A673 (cell line): ENCODE data around the gene ARID3B. TPM values are rescaled to one million over a fixed set of nuclear protein-coding genes. Genes with fewer than 3 reads are reported as not detected.

Experiments used
- BruUV-seq: library from RNA; stranded (reverse); fragments of 400-500 nt; replicated peaks from 2 replicates; lab custom pipeline; 2021; lab: Mats Ljungman, UMichigan
- CTCF ChIA-PET: fragments of 300-600 bp; sonication (Branson Sonifier 250); formaldehyde crosslinking; loops from one replicate; lab custom pipeline; 2022; ENCODE audit warnings: antibody characterized with exemption; lab: Charles Lee
- POLR2A ChIA-PET: fragments of 300-600 bp; sonication (Branson Sonifier 250); formaldehyde crosslinking; loops from one replicate; lab custom pipeline; 2022; ENCODE audit warnings: antibody characterized with exemption; ENCODE audit not compliant: low non-redundant PET; lab: Charles Lee
- DNase-seq: peaks from one replicate; pipeline ENCODE4 v3.0.0-alpha.2; 2015; ENCODE audit warnings: low spot score
- H3K27ac ChIP-seq: fragments of 200-600 bp; sonication (generic); 2 replicates; pipeline ENCODE4 v1.5.1; 2016; ENCODE audit warnings: mixed run types, low read depth, mild to moderate bottlenecking, mixed read lengths, antibody characterized with exemption, low read length; ENCODE audit not compliant: poor library complexity, severe bottlenecking
- H3K27me3 ChIP-seq: fragments of 200-600 bp; sonication (generic); replicated peaks from 2 replicates; pipeline ENCODE4 v1.6.1; 2017; ENCODE audit warnings: mixed run types, low read depth, mild to moderate bottlenecking, mixed read lengths, antibody characterized with exemption, low read length; ENCODE audit not compliant: insufficient read depth, poor library complexity
- H3K36me3 ChIP-seq: fragments of 200-600 bp; sonication (generic); 2 replicates; pipeline ENCODE4 v1.6.1; 2016; ENCODE audit warnings: mixed run types, mild to moderate bottlenecking, mixed read lengths, antibody characterized with exemption, low read length; ENCODE audit not compliant: insufficient read depth, poor library complexity, severe bottlenecking
- H3K4me1 ChIP-seq: fragments of 200-600 bp; sonication (generic); 2 replicates; pipeline ENCODE4 v1.6.1; 2017; ENCODE audit warnings: mixed run types, mild to moderate bottlenecking, mixed read lengths, antibody characterized with exemption, low read length; ENCODE audit not compliant: insufficient read depth, poor library complexity, severe bottlenecking
- H3K4me3 ChIP-seq: fragments of 200-600 bp; sonication (generic); 2 replicates; pipeline ENCODE4 v1.5.1; 2016; ENCODE audit warnings: low read depth, mixed run types, mild to moderate bottlenecking, mixed read lengths, low read length; ENCODE audit not compliant: poor library complexity, severe bottlenecking
- H3K9me3 ChIP-seq: fragments of 200-600 bp; sonication (generic); 2 replicates; pipeline ENCODE4 v1.6.1; 2016; ENCODE audit warnings: mixed run types, low read depth, mild to moderate bottlenecking, mixed read lengths, antibody characterized with exemption, low read length; ENCODE audit not compliant: poor library complexity, severe bottlenecking
- CTCF ChIP-seq: fragments of 300-800, 200-600 bp; sonication (generic); conservative IDR thresholded peaks from 2 replicates; pipeline ENCODE4 v1.5.1; 2017; ENCODE audit warnings: low read depth, mild to moderate bottlenecking, antibody characterized with exemption, low read length, moderate library complexity, mixed read lengths
- EZH2 ChIP-seq: fragments of 200-600 bp; sonication (generic); IDR thresholded peaks from 2 replicates; pipeline ENCODE4 v1.6.1; 2017; ENCODE audit warnings: borderline replicate concordance, low read depth, mild to moderate bottlenecking, mixed read lengths, antibody characterized with exemption, low read length; ENCODE audit not compliant: poor library complexity, severe bottlenecking
- intact Hi-C: fragments of 100-400 bp; cut with micrococcal nuclease; formaldehyde crosslinking; loops from one replicate; pipeline ENCODE4 v1.10.0; 2022; ENCODE audit not compliant: unreplicated experiment
- total RNA-seq: library from RNA; stranded (reverse); gene quantifications from 2 replicates; pipeline ENCODE4 v1.2.3, GENCODE V29; 2021

ARID3B gene
- total RNA-seq, 1 experiment from 2014 or later, result 18.3 TPM

- peaks cover 7% of the 10 kb centered on the region for H3K36me3 ChIP-seq
- intact Hi-C loops, result no loop called here
- TF ChIP-seq CTCF (no peak), EZH2 (no peak)
- no peak for DNase-seq
- no TSS peak for BruUV-seq
- CTCF ChIA-PET, result no interaction called here
- H3K27me3 ChIP-seq, result no peaks in the 10 kb centered on the region
- H3K27ac ChIP-seq, result no peak overlapping the region
- H3K4me3 ChIP-seq, result no peak overlapping the region
- no peaks in the 10 kb centered on the region for H3K9me3 ChIP-seq
- POLR2A ChIA-PET, result no interaction called here
- H3K4me1 ChIP-seq, result no peaks in the 10 kb centered on the region
Measured at GRCh38 chr15:74578496-74578994, 37.5 kb downstream of the ARID3B start.

- Histone ChIP-seq H3K9me3 (no peaks in the 10 kb centered on the region), H3K4me1 (no peaks in the 10 kb centered on the region), H3K27me3 (no peaks in the 10 kb centered on the region), H3K36me3 (peaks cover 6% of the 10 kb centered on the region), H3K4me3 (no peak overlapping the region), H3K27ac (no peak overlapping the region)
- BruUV-seq, result no TSS peak
- ChIA-PET POLR2A (no interaction called here), CTCF (no interaction called here)
- no peak for DNase-seq
- no peak for TF ChIP-seq CTCF
- no peak for TF ChIP-seq EZH2
- intact Hi-C loops, result no loop called here
Measured at GRCh38 chr15:74579001-74579400, 38.0 kb downstream of the ARID3B start.

GRCh38 chr15:74580538-74581350 lies 39.7 kb downstream of the ARID3B start:
- H3K4me1 ChIP-seq, result no peaks in the 10 kb centered on the region
- H3K4me3 ChIP-seq, result no peak overlapping the region
- H3K27me3 ChIP-seq, result no peaks in the 10 kb centered on the region
- no peaks in the 10 kb centered on the region for H3K9me3 ChIP-seq
- no peak overlapping the region for H3K27ac ChIP-seq
- TF ChIP-seq EZH2 (no peak), CTCF (no peak)
- no TSS peak for BruUV-seq
- intact Hi-C loops, result no loop called here
- H3K36me3 ChIP-seq, result peaks cover 4% of the 10 kb centered on the region
- ChIA-PET CTCF (no interaction called here), POLR2A (no interaction called here)
- DNase-seq, result no peak
